HS-27A (cell line): ENCODE measurements around the gene LRTM1.

Source experiments
- DNase-seq: peaks from one replicate; pipeline ENCODE4 v3.0.0-alpha.2; 2012; ENCODE audit warnings: low read depth, missing footprints

Gene LRTM1

GRCh38 chr3:54891540-54891897 is 36.3 kb downstream of the LRTM1 start:
- peak; percentile 82 for DNase-seq

DNA sequence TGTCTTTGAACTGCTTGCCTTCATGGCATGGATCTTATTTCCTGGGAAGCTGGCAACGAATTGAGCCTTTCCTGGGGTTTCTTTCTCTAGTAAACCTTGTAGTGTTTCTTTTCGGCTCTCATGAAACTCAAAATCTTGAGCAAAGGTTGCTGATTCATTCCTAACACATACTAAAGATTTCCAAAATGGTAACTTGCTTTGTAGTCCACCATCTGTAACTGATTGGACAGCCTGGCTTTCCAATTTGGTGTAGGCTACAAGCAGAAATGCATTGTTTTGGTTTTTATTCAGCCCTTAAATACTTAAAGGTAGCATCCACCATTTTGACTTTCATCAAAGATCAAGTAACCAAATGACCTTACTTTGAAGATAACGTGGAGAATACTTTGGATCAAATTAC is 38.1 kb downstream of the LRTM1 start:
- no peak for DNase-seq

- no peak for DNase-seq
Observed at GRCh38 chr3:54888873-54889272, 39.0 kb downstream of the LRTM1 start.

- no peak for DNase-seq
Observed at GRCh38 chr3:54888162-54888561, 39.7 kb downstream of the LRTM1 start.

GRCh38 chr3:54882129-54882833 is 45.6 kb downstream of the LRTM1 start:
- no peak for DNase-seq

DNA sequence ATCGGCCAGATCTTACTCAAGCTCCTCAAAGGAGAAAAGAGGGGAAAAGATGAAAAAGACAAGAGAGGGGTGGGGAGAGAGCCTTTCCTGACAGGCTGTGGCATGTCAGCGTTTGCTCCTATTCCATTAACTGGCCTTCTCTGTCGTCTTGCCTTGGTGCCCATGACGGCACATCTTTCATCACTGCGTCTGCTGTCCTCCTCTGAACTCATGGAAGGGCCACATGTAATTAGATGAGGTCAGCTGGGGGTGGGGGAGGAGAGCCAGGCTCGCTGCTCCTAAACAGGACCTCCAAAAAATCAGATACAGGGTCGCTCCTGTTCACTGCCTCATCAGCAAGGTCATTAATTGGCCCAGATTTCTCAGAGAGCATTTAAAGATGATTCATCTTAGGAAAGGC is 49.7 kb downstream of the LRTM1 start:
- no peak for DNase-seq

DNA sequence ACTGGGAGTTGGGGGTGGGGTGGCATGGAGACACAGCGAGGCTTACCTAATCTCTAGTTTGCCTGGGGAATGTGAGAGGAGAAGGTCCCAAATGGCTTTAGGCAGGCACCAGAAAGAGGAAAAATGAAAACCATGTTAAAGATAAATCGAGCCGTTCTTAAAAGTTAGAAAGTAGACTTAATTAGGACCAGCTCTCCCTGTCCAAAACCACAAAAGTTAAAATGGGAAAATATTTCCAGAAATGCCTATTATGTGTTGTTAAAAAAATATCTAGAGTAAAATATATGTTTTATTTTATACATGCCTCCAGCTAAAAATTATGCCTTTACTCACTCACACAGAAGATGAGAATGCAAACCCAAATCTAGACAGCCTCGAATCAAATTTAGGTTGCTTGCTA is 50.1 kb downstream of the LRTM1 start:
- no peak for DNase-seq

DNA sequence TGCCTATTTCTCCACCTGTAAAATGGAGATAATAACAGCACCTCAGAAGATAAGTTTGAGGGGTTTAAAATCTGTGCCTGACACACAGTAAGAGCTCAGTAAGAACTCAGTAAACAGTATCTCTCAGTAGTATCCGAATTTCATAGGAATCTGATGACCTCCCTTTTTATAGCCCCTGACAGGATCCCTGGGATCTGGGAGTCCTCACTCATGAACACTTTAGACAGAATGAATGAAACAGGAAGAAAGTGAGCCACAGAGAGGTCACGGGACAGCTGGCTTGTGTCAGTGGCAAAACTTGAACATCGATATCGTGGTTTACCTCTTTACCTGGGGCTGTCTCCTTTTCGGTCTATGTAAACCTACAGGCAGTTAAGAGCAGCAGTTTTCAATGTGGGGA is 51.2 kb downstream of the LRTM1 start:
- no peak for DNase-seq

DNA sequence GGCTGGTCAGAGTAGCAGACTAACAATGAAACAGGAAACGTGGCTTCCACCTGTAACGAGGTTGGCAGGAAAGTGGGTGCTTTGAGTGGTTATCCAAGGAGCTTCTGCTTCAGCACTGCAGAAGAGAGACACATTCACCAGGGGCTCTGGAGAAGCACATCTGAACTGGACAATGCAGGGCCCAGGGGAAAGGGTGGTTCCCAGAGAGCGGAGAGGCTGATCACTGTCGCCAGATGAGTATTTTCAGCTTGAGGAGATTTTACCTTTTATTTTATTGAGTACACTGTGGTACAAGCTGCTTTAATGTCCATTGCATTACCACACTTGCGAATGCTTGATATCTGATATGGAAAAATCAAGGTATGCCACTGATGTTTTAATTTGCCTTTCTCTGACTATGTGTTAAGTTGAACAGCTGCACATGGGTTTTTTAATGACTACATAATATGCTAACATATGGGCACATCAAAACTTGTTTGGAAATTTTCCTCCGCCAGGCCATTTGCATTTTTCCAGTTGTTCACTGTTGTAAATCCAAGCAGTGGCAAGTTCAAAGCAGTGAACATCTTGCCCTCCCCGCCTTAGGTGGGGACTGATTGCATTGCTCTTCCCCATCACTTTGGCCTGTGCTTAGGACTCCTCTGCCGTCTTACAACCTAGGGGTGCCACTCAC is 52.1 kb downstream of the LRTM1 start:
- DNase-seq: no peak

DNA sequence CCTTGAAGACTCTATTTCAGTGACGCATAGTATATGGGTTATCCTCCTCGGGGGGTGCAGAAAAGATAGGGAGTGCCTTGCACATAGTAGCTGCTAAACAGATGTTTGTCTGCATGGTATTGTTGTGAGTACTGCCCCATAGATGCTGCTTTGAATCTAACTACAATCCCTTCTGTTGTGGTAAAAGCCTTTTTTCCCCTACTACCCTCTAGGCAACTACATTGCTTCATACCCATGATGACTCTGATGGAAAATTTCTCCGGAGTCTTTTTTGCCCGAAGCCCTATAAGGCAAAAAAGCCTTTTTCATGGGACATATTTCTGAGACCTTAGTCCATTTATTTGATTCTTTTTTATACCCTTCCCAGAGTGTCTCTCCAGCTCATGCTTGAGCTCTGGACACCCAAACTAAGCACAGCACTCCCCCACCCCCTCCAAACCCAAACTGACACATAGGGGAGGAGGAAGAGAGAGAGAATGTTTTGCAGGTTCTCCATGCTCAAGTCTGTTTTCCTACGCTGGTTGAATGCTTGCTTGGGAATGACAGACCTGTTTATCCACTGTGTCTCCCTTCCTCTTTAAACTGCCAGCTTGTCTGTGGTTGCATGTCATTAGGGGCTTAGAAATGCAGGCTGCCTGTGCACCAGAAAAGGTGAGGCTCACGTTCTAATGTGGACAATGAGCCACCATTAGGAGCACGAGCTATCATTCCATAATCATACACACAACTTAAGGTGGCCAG is 52.9 kb downstream of the LRTM1 start:
- DNase-seq: no peak

DNA sequence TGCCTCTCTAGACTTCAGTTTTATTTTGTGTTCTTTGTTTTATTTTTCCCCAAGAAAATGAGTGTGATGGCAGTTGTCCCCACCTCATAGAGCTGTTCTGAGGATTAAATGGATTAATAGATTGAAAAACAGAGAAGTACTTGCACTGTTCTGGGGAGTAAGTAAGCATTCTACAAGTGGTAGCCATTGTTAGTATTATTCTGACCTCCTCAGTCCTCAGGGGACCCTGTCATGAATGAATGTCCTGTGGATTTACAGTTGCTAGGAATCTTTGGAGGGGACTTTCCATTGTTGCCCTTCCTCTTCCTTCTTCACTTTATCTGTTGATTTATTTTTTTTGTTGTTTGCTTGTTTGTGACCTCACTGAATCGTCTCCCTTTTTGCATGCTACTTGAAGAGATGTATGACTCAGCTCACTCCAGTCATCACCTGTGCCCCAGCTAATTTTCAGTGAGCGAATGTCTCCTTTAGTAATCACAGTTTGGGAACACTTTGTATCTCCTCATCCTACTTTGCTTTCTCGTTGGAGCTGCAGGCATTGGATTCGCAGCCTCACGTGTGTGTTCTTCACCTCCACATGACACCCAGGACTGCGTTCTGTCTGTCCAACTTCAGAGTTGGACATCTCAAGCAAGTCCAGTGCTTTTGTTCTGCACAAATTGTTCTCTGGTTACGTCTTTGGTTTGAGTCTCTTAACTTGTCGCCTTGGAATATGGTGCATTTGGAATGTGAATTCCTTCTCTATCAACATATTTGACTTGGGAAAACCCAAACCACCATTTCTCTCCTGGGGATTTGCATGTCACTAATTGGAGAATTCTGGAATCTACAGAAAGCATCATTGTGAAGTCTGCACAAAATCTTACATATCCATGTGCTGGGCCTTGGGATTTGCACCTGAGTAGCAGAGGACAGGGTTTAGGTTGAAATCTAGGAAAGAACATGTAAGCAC is 54.5 kb downstream of the LRTM1 start:
- no peak for DNase-seq

DNA sequence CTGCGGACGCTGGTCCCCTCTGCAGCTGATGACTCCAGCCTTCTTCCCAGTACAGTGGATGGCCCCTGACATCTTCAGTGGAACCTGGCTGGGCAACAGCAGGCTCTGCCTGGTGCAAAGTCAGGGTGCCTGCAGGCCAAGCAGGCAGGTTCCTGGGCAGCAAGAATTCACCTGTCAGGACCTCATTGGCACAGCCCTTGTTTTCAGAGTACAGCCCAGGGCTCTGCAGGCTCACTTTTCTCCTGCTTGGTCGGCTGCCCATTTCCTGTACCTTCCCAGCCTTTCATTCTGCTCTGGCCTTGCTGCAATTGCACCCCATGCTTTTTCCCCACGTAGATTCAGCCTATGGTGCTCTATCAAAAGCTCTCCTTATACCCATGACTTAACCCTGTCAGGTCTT is 56.0 kb downstream of the LRTM1 start:
- no peak for DNase-seq

- peak; percentile 86 for DNase-seq
Observed at GRCh38 chr3:54870423-54870822, 57.4 kb downstream of the LRTM1 start.
